ENCODE data around the gene CST5.

GRCh38 chr20:23877524-23877923 is 2.0 kb downstream of the CST5 start:
- TF ChIP-seq CTCF (IDR thresholded peaks at IDR 0.05; ENCODE audit: insufficient read depth, low read depth, low read length) (no peak), EZH2 (IDR thresholded peaks at IDR 0.05; ENCODE audit: insufficient read depth, low read length) (no peak)
